ENCODE measurements around the gene PUM2.

PUM2 gene

DNA sequence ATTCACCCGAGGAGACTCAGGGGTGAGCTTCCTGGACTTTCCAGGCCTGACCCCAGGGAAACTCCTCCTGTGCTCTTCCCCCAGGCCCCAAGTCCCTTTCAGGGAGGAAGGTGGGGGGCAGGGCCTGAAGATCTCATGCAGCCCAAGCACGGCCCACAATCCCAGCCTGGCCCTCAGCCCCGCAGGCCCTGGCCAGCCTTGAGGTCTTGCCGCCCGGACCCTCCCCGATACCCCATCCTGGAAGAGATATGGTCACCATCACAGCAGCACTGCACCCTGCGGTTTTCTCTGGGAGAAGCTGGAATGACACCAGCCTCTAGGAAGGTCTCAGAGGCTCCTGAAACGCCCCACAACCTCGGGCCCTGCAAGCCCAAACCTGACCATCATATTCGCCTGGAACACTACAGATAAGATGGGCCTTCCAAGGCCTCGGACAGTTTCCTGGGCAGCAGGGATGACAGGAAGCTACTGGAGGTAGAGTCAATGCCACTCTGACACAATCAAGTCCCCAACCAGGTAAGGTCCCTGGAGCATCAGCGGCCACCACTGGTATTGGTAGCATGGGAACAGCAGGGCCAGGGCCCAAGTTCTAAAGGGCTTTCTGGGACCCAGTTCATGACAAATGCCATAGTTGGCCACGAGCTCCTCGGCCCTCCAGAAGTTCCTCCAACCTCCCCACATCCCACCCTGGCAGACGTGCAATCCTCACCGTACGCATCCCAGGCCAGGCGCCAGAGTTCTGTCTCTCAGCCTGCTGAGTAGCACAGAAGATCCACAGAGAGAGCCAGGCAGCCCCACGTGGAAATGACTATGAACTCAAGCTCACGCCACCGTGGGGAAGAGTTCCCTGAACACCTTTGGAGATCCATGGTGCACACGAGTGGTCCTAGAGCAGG, 134.3 kb downstream of the PUM2 start:
- no peak overlapping the region for H3K27ac Mint-ChIP-seq
- H3K36me3 Mint-ChIP-seq = no peaks in the 10 kb centered on the region
- no peaks in the 10 kb centered on the region for H3K4me1 Mint-ChIP-seq
- no peaks in the 10 kb centered on the region for H3K9me3 Mint-ChIP-seq
- ATAC-seq = no peak
- no peak for DNase-seq (ENCODE audit: low spot score in 2 of 2)
- no peak overlapping the region for H3K4me3 Mint-ChIP-seq

DNA sequence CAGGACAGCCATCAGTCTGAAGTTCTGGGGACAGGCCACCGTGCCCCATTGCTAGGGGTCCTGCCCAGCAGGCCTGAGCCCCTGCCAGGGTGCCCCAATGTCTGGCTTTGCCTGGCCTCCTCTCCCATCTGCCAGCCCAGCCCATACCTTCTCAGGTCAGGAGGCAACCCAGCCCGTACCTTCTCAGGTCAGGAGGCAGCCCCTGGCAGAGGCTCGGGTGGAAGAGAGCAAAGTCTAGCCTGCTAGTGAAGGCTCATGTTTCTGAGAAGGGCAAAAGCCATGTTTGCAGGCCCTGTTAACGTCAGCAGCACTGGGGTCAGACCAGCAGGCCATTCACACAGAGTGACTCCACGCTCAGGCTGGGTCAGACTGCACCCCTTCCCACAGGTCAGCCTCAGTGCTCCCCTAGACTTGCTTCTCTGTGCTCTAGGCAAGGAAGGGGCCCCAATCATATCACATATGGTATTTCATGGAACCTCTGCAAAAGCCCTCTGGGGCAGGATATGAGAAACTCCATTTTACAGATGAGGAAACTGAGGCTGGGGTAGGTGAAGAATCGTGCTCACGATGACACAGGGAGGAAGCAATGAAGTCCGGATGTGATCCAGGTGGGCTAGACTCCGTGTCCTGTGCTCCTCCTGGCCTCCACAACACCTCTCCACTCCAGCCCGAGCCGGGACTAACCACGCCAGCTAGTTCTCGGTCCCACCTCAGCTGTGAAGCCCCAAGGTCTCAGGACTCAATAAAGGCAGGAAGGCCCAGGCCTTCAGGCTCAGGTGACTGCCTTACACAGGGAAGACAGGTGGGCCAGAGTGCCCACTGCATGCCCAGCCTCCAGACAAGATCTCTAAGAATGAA, 135.2 kb downstream of the PUM2 start:
- H3K4me1 Mint-ChIP-seq = no peaks in the 10 kb centered on the region
- H3K9me3 Mint-ChIP-seq = no peaks in the 10 kb centered on the region
- no peaks in the 10 kb centered on the region for H3K36me3 Mint-ChIP-seq
- DNase-seq (ENCODE audit: low spot score in 2 of 2) (no peak), ATAC-seq (no peak)
- H3K4me3 Mint-ChIP-seq = no peak overlapping the region
- no peak overlapping the region for H3K27ac Mint-ChIP-seq

DNA sequence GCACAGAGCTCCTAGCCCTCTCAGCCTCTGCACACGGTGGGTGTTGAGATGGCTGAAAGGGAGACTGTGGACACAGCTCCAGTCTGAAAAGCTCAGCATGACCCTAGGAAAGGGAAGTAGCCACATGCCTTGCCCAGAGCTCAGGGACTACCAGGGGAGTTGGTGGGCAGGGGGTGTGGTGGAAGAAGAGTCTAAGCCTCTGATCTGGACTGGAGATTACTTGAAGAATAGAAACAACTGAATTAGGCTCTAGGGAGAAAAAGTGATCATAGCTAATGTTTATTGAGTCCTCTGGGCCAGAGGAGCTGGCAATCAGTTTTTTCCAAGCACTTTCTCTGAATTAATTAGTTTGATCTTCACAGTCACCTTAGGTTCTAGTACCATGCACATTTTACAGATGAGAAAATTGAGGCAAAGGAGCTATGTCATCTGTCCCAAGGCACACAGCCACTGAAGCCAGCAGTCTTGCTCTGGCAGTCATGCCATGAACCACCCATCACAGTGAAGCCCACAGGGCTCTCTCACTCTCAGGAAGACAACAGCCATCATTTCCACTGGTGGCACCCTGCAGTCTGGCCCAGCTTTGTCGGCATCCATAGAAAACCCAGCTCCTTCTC, 136.0 kb downstream of the PUM2 start:
- H3K27ac Mint-ChIP-seq = no peak overlapping the region
- no peaks in the 10 kb centered on the region for H3K36me3 Mint-ChIP-seq
- H3K9me3 Mint-ChIP-seq = no peaks in the 10 kb centered on the region
- no peaks in the 10 kb centered on the region for H3K4me1 Mint-ChIP-seq
- DNase-seq (ENCODE audit: low spot score in 2 of 2) = no peak
- no peak overlapping the region for H3K4me3 Mint-ChIP-seq
- ATAC-seq = no peak

DNA sequence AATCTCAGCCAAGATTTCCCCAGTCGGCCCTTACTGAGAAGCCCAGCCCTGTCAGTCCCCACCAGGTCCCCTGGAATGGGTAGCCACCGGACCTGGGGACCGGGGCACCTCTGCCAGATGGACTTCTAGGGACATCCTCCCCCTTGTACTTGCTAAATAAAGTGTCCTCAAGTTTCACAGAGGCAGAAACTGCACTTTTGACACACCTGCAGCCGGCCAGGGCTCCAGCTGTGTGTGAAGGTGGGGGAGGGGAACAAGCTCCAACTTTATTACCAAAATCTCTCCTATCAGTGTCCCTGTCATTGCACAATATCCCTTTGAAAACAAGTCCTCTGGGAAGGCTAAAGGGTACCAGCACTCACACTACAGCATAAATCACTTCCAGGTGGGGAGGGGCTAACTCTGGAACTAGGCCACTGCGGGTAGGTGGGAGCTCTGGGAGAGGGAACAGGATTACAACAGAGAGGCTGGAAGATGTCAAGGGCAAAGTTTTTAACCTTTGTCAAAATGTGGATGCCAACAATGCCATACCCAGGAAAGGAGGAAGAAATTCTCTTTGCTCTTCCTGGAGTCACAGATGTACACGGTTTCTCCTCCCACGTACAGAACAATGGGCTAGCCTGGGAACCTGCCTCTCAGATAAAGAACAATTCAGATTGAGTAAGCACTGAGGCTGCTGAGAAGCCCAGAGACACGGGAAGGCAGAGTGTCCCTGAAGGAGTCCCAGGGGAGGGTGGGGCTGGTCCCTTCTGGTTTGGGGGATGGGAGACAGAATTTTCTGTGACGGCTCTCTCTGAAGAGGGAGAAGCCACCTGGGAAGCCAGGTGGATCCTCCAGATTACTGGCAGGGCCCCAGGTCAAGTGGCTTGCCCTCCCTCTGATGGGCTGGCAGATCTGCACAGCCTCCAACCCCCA, 136.7 kb downstream of the PUM2 start:
- Mint-ChIP-seq H3K9me3 (no peaks in the 10 kb centered on the region), H3K27ac (no peak overlapping the region), H3K4me1 (no peaks in the 10 kb centered on the region), H3K36me3 (no peaks in the 10 kb centered on the region), H3K4me3 (no peak overlapping the region)
- DNase-seq (ENCODE audit: low spot score in 2 of 2) (no peak), ATAC-seq (no peak)

DNA sequence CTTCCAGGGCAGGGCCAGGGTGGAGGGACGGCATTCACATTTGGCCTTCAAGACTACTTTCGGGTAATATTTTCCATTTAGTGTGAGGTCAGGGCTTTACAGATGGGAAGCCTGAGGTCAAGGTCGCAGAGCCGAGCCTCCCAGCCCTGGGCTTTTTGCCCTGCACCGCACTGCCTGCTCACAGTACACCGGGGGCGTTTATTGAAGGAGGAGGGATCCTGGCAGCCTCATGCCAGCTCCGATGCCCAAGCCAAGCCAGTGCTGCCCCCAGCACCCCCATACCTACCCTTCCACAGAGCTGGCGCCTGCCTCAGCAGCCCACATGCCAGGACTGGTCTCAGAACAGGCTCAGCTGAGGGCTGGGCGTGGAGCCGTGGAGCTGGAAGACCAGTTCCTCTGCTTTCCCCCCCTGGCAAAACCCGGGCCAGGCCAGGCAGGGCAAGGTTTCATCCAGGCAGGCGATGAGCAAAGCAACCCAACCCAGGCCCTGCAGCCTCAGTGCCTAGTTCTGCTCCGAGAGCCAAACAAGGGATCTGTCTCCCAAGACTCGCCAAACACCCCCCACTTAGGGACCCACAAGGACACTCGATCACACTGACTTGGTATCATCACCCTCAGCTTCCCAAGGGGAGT, 137.7 kb downstream of the PUM2 start:
- H3K4me3 Mint-ChIP-seq = no peak overlapping the region
- H3K36me3 Mint-ChIP-seq = no peaks in the 10 kb centered on the region
- no peaks in the 10 kb centered on the region for H3K9me3 Mint-ChIP-seq
- H3K27ac Mint-ChIP-seq = no peak overlapping the region
- no peak for ATAC-seq
- no peak for DNase-seq (ENCODE audit: low spot score in 2 of 2)
- H3K4me1 Mint-ChIP-seq = peaks cover 5% of the 10 kb centered on the region

DNA sequence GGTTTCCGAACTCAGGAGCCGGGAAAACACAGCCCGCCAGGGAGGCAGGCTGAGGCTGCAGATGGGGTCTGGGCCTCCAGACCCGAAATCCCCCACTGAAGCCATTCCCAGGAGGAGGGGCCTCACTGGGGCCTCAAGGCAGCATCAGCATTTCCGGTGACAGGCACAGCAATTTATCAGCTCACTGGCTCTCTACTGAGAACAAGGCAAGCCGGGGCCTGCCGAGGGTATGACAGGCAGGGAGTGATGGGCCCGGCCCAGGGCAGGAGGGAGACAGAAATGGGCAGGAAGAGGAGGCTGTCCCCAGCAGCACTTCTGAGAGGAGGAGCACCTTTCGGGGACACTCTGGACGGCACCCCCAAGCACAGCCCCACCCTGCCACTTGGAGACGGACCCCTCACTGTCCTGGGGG, 138.2 kb downstream of the PUM2 start:
- H3K36me3 Mint-ChIP-seq = no peaks in the 10 kb centered on the region
- DNase-seq (ENCODE audit: low spot score in 2 of 2) (no peak), ATAC-seq (no peak)
- H3K4me1 Mint-ChIP-seq = peaks cover 9% of the 10 kb centered on the region
- H3K4me3 Mint-ChIP-seq = no peak overlapping the region
- no peak overlapping the region for H3K27ac Mint-ChIP-seq
- H3K9me3 Mint-ChIP-seq = no peaks in the 10 kb centered on the region

DNA sequence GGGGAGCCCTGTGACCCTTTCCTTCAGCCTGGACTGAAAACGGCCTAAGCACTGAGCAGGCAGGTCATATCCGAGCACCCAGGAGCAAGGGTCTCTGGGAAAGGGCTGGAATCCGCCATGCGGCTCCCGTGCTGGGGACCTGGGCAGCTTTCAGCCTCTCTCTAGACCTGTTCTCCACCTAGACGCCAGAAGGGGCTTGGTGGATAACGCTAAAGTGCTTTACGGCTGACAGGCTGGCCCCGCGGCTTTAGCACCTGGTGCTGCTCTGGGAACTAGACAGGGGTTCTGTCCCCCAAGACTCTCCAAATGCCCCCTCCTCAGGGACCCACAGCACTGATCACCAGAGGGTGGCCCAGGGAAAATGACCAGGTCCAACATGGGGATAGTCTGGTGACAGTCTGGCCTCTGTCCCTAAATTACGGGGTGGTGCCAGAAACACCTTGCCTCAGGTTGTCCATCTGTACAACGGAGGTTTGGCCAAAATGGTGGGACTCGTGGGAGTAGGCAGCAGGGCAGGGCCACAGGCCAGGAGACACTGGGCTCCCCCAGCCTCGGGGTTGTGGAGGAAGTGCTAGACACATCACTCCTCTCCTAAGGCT, 138.7 kb downstream of the PUM2 start:
- Mint-ChIP-seq H3K36me3 (no peaks in the 10 kb centered on the region), H3K4me1 (peaks cover 9% of the 10 kb centered on the region), H3K27ac (no peak overlapping the region), H3K4me3 (no peak overlapping the region), H3K9me3 (no peaks in the 10 kb centered on the region)
- ATAC-seq (no peak), DNase-seq (ENCODE audit: low spot score in 2 of 2) (no peak)

DNA sequence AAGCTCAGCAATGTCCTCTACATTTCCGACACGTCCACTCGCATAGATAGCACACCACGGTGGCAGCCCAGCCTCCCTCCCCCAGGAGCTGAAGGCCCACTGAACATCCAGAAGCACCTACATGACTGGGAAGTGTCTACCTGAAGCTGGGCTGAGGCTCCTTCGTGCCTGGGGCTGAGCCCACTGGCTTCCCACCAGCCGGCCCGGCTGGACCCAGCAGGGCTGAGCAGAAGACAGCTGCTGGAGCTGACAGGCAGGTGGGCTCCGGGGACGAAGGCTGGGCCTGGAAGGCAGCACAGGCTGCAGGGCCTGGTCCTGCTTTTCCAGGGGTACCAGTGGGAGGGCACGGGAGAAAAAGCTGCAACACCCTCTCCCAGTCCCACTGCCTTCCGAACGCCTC, 139.2 kb downstream of the PUM2 start:
- Mint-ChIP-seq H3K9me3 (no peaks in the 10 kb centered on the region), H3K4me1 (peaks cover 9% of the 10 kb centered on the region), H3K4me3 (no peak overlapping the region), H3K36me3 (no peaks in the 10 kb centered on the region), H3K27ac (no peak overlapping the region)
- ATAC-seq = no peak
- DNase-seq (ENCODE audit: low spot score in 2 of 2) = no peak

DNA sequence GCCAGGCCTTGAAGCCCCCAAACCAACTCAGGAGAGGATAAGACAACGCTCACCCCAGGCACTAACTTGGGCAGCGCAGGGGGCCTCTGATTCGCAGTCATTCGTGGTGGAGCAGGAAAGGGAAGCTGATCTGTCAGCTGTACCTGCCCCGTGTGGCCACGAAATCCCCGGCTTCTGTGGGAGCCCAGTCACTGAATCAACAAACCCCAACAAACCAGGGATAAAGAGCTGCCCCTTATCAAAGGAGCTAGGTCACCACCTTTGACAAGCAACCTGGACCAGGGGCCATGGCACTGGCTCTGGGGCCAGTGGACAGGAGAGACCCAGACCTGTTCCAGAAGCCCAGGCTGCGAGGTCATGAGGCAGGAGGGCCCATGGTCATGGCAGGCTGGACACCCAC, 140.2 kb downstream of the PUM2 start:
- DNase-seq (ENCODE audit: low spot score in 2 of 2) = no peak
- no peaks in the 10 kb centered on the region for H3K36me3 Mint-ChIP-seq
- no peak for ATAC-seq
- H3K27ac Mint-ChIP-seq = no peak overlapping the region
- H3K4me3 Mint-ChIP-seq = no peak overlapping the region
- peaks cover 9% of the 10 kb centered on the region for H3K4me1 Mint-ChIP-seq
- no peaks in the 10 kb centered on the region for H3K9me3 Mint-ChIP-seq

DNA sequence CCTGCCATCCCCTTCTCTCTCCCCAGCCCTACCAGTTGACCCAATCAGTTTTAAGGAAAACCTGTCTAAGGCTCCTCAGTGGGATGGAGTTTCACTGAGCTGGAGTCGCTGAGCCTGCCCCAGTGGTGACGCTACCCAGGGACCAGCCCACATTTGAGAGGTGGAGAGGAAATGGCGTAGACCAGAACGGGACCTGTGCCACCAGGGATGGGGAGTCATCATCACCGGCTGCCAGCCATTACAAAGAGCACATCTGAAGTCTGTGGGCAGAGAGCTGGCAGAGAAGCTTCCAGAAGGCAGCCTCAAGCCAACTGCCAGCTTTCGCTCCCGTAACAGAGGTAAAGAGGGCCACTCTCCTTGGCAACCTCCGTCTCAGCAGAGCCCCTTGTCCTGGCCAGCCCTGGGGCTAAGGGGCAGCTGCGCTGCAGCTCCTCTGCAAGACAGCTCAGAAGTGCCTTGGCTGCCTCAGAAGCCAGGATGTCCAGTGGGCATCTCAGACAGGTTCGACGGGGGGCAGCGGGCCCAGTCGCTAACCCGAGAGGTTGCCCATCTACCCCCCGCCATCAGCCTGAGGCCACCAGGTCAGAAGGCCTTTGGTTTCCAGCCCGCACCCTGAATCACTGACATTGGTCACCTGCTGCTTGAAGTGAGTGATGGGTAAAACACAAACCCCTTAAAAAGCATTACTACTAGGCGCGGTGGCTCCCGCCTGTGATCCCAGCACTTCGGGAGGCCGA, 141.1 kb downstream of the PUM2 start:
- Mint-ChIP-seq H3K36me3 (no peaks in the 10 kb centered on the region), H3K4me3 (no peak overlapping the region), H3K4me1 (peaks cover 9% of the 10 kb centered on the region), H3K9me3 (no peaks in the 10 kb centered on the region), H3K27ac (no peak overlapping the region)
- ATAC-seq = no peak
- no peak for DNase-seq (ENCODE audit: low spot score in 2 of 2)

DNA sequence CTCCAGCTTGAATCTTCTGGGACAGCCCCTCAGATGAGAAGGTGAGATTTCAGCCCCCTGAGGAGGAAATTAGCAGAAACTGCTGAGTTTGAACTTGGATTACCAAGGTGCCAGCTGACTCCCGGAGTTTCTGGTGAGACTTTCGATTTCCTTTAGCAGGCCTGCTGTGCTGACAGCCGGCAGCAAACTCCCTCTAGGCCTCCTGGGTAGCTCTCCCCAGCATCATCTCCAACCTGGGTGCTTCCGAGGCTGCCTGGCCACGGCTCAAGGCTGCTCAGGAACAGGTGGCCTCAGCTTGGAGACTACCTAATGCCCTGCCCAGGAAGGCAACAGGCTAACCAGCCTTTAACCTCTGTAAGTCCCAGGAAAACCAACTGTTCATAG, 142.2 kb downstream of the PUM2 start:
- no peak overlapping the region for H3K4me3 Mint-ChIP-seq
- no peak overlapping the region for H3K27ac Mint-ChIP-seq
- H3K9me3 Mint-ChIP-seq = no peaks in the 10 kb centered on the region
- peaks cover 9% of the 10 kb centered on the region for H3K4me1 Mint-ChIP-seq
- ATAC-seq = no peak
- DNase-seq (ENCODE audit: low spot score in 2 of 2) = no peak
- no peaks in the 10 kb centered on the region for H3K36me3 Mint-ChIP-seq

DNA sequence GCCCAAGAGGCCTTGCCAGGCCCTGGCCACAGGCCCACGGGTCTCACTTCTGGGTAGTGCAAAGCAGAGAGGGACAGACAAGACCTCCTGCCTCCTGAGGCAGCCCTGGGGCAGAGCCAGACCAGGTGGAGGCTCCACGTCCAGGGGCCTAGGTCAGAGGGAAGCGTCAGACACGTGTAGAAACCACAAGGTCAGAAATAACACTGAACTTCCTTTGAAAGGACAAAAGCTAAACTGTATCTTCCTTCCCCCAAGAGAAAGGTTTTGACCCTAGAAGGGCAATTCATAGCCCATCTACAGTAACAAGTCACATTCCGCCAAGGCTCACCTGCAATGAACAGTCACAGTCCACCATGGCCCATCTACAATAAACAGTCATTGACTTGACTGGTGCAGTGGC, 143.6 kb downstream of the PUM2 start:
- ATAC-seq (no peak), DNase-seq (ENCODE audit: low spot score in 2 of 2) (no peak)
- Mint-ChIP-seq H3K27ac (no peak overlapping the region), H3K36me3 (no peaks in the 10 kb centered on the region), H3K9me3 (no peaks in the 10 kb centered on the region), H3K4me3 (no peak overlapping the region), H3K4me1 (peaks cover 9% of the 10 kb centered on the region)

DNA sequence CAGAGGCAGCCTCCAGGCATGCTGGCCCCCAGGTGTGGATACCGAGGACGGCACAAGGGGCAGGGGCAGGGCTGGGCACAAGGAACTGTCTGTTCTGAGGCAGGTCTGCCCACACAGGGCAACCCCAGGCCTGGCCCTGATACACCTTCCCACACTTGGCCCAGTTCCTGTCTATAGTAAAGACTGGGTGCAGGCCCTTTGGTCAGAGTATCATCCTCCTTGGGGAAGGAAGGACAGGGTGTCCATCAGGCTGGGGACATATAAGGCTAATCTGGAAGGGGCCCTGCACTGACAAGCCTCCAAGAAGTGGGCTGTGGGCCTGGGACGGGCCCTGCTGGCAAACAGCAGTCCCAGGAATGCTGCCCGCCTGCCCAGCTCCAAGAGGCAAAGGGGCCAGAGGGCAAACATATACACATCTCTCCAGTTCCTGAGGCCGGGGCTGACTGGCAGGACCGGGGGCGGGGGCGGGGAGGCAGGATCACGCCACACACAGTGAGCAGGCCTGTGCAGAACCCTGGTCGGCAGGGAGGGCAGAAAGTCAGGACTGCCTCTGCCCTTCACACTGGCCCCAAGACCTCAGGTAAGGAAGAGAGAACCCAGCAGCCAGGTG, 144.6 kb downstream of the PUM2 start:
- Mint-ChIP-seq H3K9me3 (no peaks in the 10 kb centered on the region), H3K27ac (no peak overlapping the region), H3K36me3 (no peaks in the 10 kb centered on the region), H3K4me3 (no peak overlapping the region), H3K4me1 (peaks cover 9% of the 10 kb centered on the region)
- ATAC-seq (no peak), DNase-seq (ENCODE audit: low spot score in 2 of 2) (no peak)

All from stimulated activated effector memory CD8-positive, alpha-beta T cell treated with anti-CD3 and anti-CD28 coated beads, Interleukin-12 subunit alpha, Interleukin-12 subunit beta, amount 100 ng/mL, for 72 hours (primary cell).